Astrocyte of the spinal cord (primary cell): ENCODE data around the gene HDHD3.

Experiments
- DNase-seq: peaks from one replicate; pipeline ENCODE4 v3.0.0; 2011; ENCODE audit warnings: low read depth, low spot score
- H3K4me3 ChIP-seq: 2 replicates; pipeline ENCODE4 v1.5.1; 2011; ENCODE audit warnings: low read depth, mild to moderate bottlenecking, low read length, moderate library complexity
- CTCF ChIP-seq: IDR thresholded peaks from 2 replicates; pipeline ENCODE4 v1.5.1; 2012; ENCODE audit warnings: low read depth, mild to moderate bottlenecking, low read length, inconsistent platforms
- in situ Hi-C: cut with HindIII; loops from 2 replicates; pipeline ENCODE4 v1.10.0; 2017; ENCODE audit warnings: low sequenced_read_pairs

Gene HDHD3

GRCh38 chr9:113350937-113351336 is 25.8 kb downstream of the HDHD3 start:
- H3K4me3 ChIP-seq: no peak overlapping the region
- in situ Hi-C loops: no loop called here
- no peak for TF ChIP-seq CTCF
- no peak for DNase-seq

DNA sequence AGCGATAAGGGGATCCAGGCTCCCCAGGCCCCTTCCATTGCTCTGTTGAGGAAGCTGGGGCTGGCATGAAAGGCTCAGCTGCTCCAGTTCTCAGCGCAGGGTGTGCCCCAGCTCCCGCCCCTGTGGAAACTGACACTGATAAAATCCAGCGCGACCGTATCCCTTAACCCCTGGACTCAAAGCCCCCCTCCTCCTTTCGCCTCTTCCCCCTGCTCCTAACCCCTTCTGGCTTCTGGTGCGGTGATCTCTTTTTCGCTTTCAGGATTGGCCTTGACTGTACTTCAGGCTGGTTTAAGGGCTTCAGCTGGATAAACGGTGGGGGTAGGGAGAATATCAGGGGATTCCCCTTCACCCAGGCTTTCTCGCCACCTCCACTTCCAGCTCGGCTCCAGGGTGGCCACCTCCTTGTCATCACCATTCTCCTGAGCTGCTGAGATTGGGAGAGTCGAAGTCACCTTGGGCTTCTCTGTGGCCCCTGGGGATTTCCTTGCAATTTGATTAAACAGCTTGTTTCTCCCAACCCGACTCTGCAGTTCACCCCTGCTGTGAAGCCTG is 26.6 kb downstream of the HDHD3 start:
- TF ChIP-seq CTCF: no peak
- no peak for DNase-seq
- H3K4me3 ChIP-seq: no peak overlapping the region
- in situ Hi-C loops: no loop called here

DNA sequence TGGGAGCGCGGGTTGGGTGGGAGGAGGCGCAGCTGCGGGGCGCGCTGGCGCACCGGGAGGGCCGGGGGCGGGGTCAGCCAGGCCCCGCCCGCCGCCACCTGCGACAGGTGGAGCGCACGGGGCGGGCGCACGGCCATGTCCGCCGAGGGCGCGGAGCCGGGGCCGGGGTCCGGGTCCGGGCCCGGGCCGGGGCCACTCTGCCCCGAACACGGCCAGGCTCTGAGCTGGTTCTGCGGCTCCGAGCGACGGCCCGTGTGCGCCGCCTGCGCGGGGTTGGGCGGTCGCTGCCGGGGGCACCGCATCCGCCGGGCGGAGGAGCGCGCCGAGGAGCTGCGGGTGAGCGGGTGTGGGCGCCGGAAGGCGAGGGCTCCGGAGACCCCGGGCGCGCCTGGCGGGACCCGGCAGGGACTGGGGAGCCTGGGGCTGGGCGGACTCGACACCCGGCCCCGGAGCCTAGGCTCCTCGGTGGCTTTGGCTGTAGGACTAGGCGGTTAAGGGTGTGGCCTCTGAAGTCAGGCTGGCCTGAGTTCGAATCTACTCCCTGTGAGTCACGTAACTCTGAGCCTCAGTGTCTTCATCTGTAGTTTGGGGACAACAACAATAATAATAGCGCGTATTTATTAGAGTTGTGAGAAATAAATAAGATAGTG is 27.2 kb downstream of the HDHD3 start, which contains the start of gene BSPRY:
Gene BSPRY (plus strand): TSS at position 97 of the 650 bp plus-strand sequence. CDS start 39 bp downstream, at position 136.
- in situ Hi-C loops: no loop called here
- no peak within 1 kb of the TSS for H3K4me3 ChIP-seq
- no peak for DNase-seq
- TF ChIP-seq CTCF: no peak

- DNase-seq: no peak
- in situ Hi-C loops: no loop called here
- TF ChIP-seq CTCF: no peak
- H3K4me3 ChIP-seq: no peak overlapping the region
Observed at GRCh38 chr9:113349066-113349444, 27.7 kb downstream of the HDHD3 start.

- H3K4me3 ChIP-seq: no peak overlapping the region
- TF ChIP-seq CTCF: no peak
- in situ Hi-C loops: no loop called here
- DNase-seq: no peak
Observed at GRCh38 chr9:113348437-113348836, 28.3 kb downstream of the HDHD3 start.

DNA sequence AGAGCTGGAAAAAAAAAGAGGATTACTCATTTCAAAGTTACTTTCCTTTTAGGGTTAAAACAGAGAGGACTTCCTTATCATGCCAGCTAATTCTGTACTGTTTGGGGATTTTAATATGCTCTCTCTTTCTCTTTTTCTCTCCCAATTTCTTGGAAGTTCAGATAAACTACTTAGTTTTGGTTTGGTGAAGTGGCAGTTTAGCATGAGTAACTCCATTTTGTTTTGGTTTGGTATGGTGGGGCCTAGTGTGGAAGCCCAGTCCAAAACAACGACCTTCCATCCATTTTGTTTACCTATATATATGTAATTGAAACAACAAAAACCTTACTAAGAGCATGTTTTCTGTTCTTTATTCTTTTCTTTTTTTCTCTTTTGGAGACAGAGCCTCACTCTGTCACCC is 31.1 kb downstream of the HDHD3 start:
- TF ChIP-seq CTCF: no peak
- DNase-seq: no peak
- in situ Hi-C loops: no loop called here
- no peak overlapping the region for H3K4me3 ChIP-seq
